HCEC 1CT (cell line): Measurements from ENCODE around the gene SESN1.
A peak's percentile ranks its signal among the peaks of the same experiment; 100 is the strongest.

ENCODE experiments used
- DNase-seq: peaks from one replicate; pipeline ENCODE4 v3.0.0-alpha.2; 2017

Gene SESN1

GRCh38 chr6:109024784-109025183 lies 69.9 kb downstream of the SESN1 start:
- DNase-seq, result no peak

- peak; percentile 80 for DNase-seq
Observed at GRCh38 chr6:109024368-109024767, 70.3 kb downstream of the SESN1 start.

- DNase-seq, result no peak
Observed at GRCh38 chr6:109023356-109023925, 71.2 kb downstream of the SESN1 start.

- no peak for DNase-seq
Observed at GRCh38 chr6:109021870-109022269, 72.8 kb downstream of the SESN1 start.

GRCh38 chr6:109019911-109020310 lies 74.7 kb downstream of the SESN1 start:
- DNase-seq, result no peak

- no peak for DNase-seq
Observed at GRCh38 chr6:109015176-109015575, 79.5 kb downstream of the SESN1 start.

GRCh38 chr6:109014606-109015005 lies 80.0 kb downstream of the SESN1 start:
- DNase-seq, result no peak

GRCh38 chr6:109013656-109014305 lies 80.9 kb downstream of the SESN1 start:
- DNase-seq, result no peak

- no peak for DNase-seq
Observed at GRCh38 chr6:109010705-109011102, 83.9 kb downstream of the SESN1 start.

- DNase-seq, result no peak
Observed at GRCh38 chr6:109009962-109010704, 84.5 kb downstream of the SESN1 start.

- DNase-seq, result peak; percentile 89
Observed at GRCh38 chr6:109009236-109009961, 85.2 kb downstream of the SESN1 start.

- peak; percentile 47 for DNase-seq
Observed at GRCh38 chr6:109008537-109009235, 86.0 kb downstream of the SESN1 start.

GRCh38 chr6:109008054-109008453 lies 86.6 kb downstream of the SESN1 start:
- no peak for DNase-seq

- no peak for DNase-seq
Observed at GRCh38 chr6:109007521-109007920, 87.1 kb downstream of the SESN1 start.

- no peak for DNase-seq
Observed at GRCh38 chr6:109006818-109007217, 87.8 kb downstream of the SESN1 start.

GRCh38 chr6:109002882-109003281 lies 91.8 kb downstream of the SESN1 start:
- DNase-seq, result no peak

- peak; percentile 67 for DNase-seq
Observed at GRCh38 chr6:109002051-109002697, 92.5 kb downstream of the SESN1 start.

- DNase-seq, result no peak
Observed at GRCh38 chr6:109001291-109001894, 93.3 kb downstream of the SESN1 start.

- DNase-seq, result no peak
Observed at GRCh38 chr6:109000289-109000688, 94.4 kb downstream of the SESN1 start.

GRCh38 chr6:108999428-108999827 lies 95.2 kb downstream of the SESN1 start:
- DNase-seq, result no peak

- DNase-seq, result no peak
Observed at GRCh38 chr6:108998485-108998884, 96.2 kb downstream of the SESN1 start.

- no peak for DNase-seq
Observed at GRCh38 chr6:108996208-108996607, 98.4 kb downstream of the SESN1 start.
